Kidney epithelial cell (primary cell): ENCODE data around the gene ATOH8. TPM values are rescaled to one million over a fixed set of nuclear protein-coding genes. Genes with fewer than 3 reads are reported as not detected.
"Not testable (repeated sequence)": the region's sequence is repeated elsewhere in the genome, so short reads cannot be mapped to it uniquely, and the experiment has no call there.

Source experiments
- DNase-seq: peaks from one replicate; pipeline ENCODE4 v3.0.0-alpha.2; 2010; ENCODE audit warnings: low read depth
- H3K27me3 ChIP-seq: 2 replicates; pipeline ENCODE4 v1.6.0; 2011; ENCODE audit warnings: low read length; ENCODE audit not compliant: control insufficient read depth, insufficient read depth
- H3K36me3 ChIP-seq: 2 replicates; pipeline ENCODE4 v1.5.1; 2011; ENCODE audit warnings: low read length; ENCODE audit not compliant: control insufficient read depth, insufficient read depth
- H3K4me3 ChIP-seq: 2 replicates; pipeline ENCODE4 v1.5.1; 2011; ENCODE audit warnings: low read depth, mild to moderate bottlenecking, control low read depth, low read length
- CTCF ChIP-seq: IDR thresholded peaks from 2 replicates; pipeline ENCODE4 v1.5.1; 2011; ENCODE audit warnings: mild to moderate bottlenecking, moderate library complexity, low read length, control low read depth, inconsistent platforms; ENCODE audit not compliant: insufficient read depth, poor library complexity, severe bottlenecking
- total RNA-seq: library from RNA; depleted of rRNA; stranded (reverse); fragments of >200 nt; gene quantifications from 2 replicates; pipeline ENCODE4 v1.2.3, GENCODE V29; 2015

ATOH8 gene
- total RNA-seq, 1 donor from 2014 or later = 1.0 TPM

GRCh38 chr2:85711578-85712060 is 42.2 kb upstream of the ATOH8 start:
- no peak for DNase-seq
- TF ChIP-seq CTCF = no peak
- Histone ChIP-seq H3K36me3 (no peaks in the 10 kb centered on the region), H3K4me3 (no peak overlapping the region), H3K27me3 (peaks cover 4% of the 10 kb centered on the region)

- TF ChIP-seq CTCF = no peak
- no peak for DNase-seq
- Histone ChIP-seq H3K27me3 (peaks cover 4% of the 10 kb centered on the region), H3K36me3 (no peaks in the 10 kb centered on the region), H3K4me3 (no peak overlapping the region)
Measured at GRCh38 chr2:85712336-85712735, 41.5 kb upstream of the ATOH8 start.

- DNase-seq = no peak
- Histone ChIP-seq H3K4me3 (no peak overlapping the region), H3K27me3 (peaks cover 4% of the 10 kb centered on the region)
Measured at GRCh38 chr2:85712849-85713612, 40.8 kb upstream of the ATOH8 start.

GRCh38 chr2:85713836-85714235 is 40.0 kb upstream of the ATOH8 start:
- no peak for DNase-seq
- H3K4me3 ChIP-seq = no peak overlapping the region
- no peaks in the 10 kb centered on the region for H3K36me3 ChIP-seq
- peaks cover 4% of the 10 kb centered on the region for H3K27me3 ChIP-seq
- no peak for TF ChIP-seq CTCF

More at GRCh38 chr2:85712849-85713612, 40.8 kb upstream of the ATOH8 start:
- no peaks in the 10 kb centered on the region for H3K36me3 ChIP-seq
- no peak for TF ChIP-seq CTCF

GRCh38 chr2:85714421-85714820 is 39.4 kb upstream of the ATOH8 start:
- H3K27me3 ChIP-seq, DNase-seq, H3K4me3 ChIP-seq, H3K36me3 ChIP-seq: not testable (repeated sequence)

- DNase-seq = no peak
- peaks cover 12% of the 10 kb centered on the region for H3K27me3 ChIP-seq
- H3K4me3 ChIP-seq = no peak overlapping the region
- TF ChIP-seq CTCF = no peak
- H3K36me3 ChIP-seq = no peaks in the 10 kb centered on the region
Measured at GRCh38 chr2:85714841-85715240, 39.0 kb upstream of the ATOH8 start.
